Pulmonary artery endothelial cell (primary cell): ENCODE results near the gene CD46. TPM values are rescaled to one million over a fixed set of nuclear protein-coding genes. Genes with fewer than 3 reads are reported as not detected.

Experiments used
- DNase-seq: peaks from one replicate; pipeline ENCODE4 v3.0.0-alpha.2; 2011; ENCODE audit warnings: low read depth, low spot score
- total RNA-seq: library from RNA; depleted of rRNA; stranded (reverse); fragments of >200 nt; gene quantifications from 2 replicates; pipeline ENCODE4 v1.2.3, GENCODE V29; 2014

CD46 gene
- total RNA-seq, 1 donor from 2014 or later: 158 TPM

GRCh38 chr1:207827488-207827830, 75.6 kb downstream of the CD46 start:
- DNase-seq: no peak

- DNase-seq: no peak
Measured at GRCh38 chr1:207828046-207828445, 76.2 kb downstream of the CD46 start.

GRCh38 chr1:207828485-207829158, 76.8 kb downstream of the CD46 start:
- DNase-seq: peak; percentile 79

- no peak for DNase-seq
Measured at GRCh38 chr1:207829576-207829975, 77.7 kb downstream of the CD46 start.

GRCh38 chr1:207830788-207831187, 78.9 kb downstream of the CD46 start:
- no peak for DNase-seq

GRCh38 chr1:207831517-207832327, 79.9 kb downstream of the CD46 start:
- DNase-seq: no peak

GRCh38 chr1:207832796-207833195, 80.9 kb downstream of the CD46 start:
- DNase-seq: no peak

GRCh38 chr1:207833381-207833780, 81.5 kb downstream of the CD46 start:
- no peak for DNase-seq

GRCh38 chr1:207833956-207834660, 82.3 kb downstream of the CD46 start:
- no peak for DNase-seq

GRCh38 chr1:207835958-207836357, 84.1 kb downstream of the CD46 start:
- DNase-seq: no peak

GRCh38 chr1:207836591-207837347, 84.9 kb downstream of the CD46 start:
- DNase-seq: no peak

- no peak for DNase-seq
Measured at GRCh38 chr1:207837673-207838072, 85.8 kb downstream of the CD46 start.

- DNase-seq: no peak
Measured at GRCh38 chr1:207838156-207839082, 86.6 kb downstream of the CD46 start.

- no peak for DNase-seq
Measured at GRCh38 chr1:207839083-207839413, 87.2 kb downstream of the CD46 start.

GRCh38 chr1:207840380-207840779, 88.5 kb downstream of the CD46 start:
- DNase-seq: no peak

GRCh38 chr1:207841293-207841692, 89.4 kb downstream of the CD46 start:
- DNase-seq: no peak

GRCh38 chr1:207841901-207842300, 90.0 kb downstream of the CD46 start:
- no peak for DNase-seq

GRCh38 chr1:207842506-207842905, 90.7 kb downstream of the CD46 start:
- DNase-seq: no peak

- DNase-seq: no peak
Measured at GRCh38 chr1:207844371-207844770, 92.5 kb downstream of the CD46 start.
